IgD-negative memory B cell (primary cell): ENCODE measurements around the gene SOX5. TPM values are rescaled to one million over a fixed set of nuclear protein-coding genes. Genes with fewer than 3 reads are reported as not detected.
A peak's percentile ranks its signal among the peaks of the same experiment; 100 is the strongest.
"Not testable (repeated sequence)": the region's sequence is repeated elsewhere in the genome, so short reads cannot be mapped to it uniquely, and the experiment has no call there.

Experiments used
- H3K27ac Mint-ChIP-seq, 3 donors: one replicate each; pipeline ENCODE4 v1.8.0; 2020 to 2022; ENCODE audit warnings: mild to moderate bottlenecking in 3 of 3, mixed read lengths in 3 of 3, moderate library complexity in 1 of 3
- H3K27me3 Mint-ChIP-seq: one replicate; pipeline ENCODE4 v1.8.0; 2021; ENCODE audit warnings: mixed read lengths
- H3K36me3 Mint-ChIP-seq: one replicate; pipeline ENCODE4 v1.8.0; 2020; ENCODE audit warnings: mild to moderate bottlenecking, mixed read lengths
- H3K4me1 Mint-ChIP-seq, 3 donors: one replicate each; pipeline ENCODE4 v1.8.0; 2020 to 2022; ENCODE audit warnings: mixed read lengths in 3 of 3, mild to moderate bottlenecking in 1 of 3
- H3K4me3 Mint-ChIP-seq, 4 donors: one replicate each; pipeline ENCODE4 v1.8.0; 2020 to 2022; ENCODE audit warnings: mild to moderate bottlenecking in 4 of 4, mixed read lengths in 4 of 4, moderate library complexity in 3 of 4
- H3K9me3 Mint-ChIP-seq, 3 donors: one replicate each; pipeline ENCODE4 v1.8.0; 2020 to 2021; ENCODE audit warnings: mixed read lengths in 3 of 3, mild to moderate bottlenecking in 1 of 3
- polyA plus RNA-seq: library from polyadenylated mRNA; unstranded; fragments of 300-500 nt; fragmentation: Illumina TruSeq; gene quantifications from one replicate; pipeline ENCODE4 v1.2.3, GENCODE V29; 2021

The SOX5 gene
- polyA plus RNA-seq, 1 donor from 2014 or later: 11.0 TPM

DNA sequence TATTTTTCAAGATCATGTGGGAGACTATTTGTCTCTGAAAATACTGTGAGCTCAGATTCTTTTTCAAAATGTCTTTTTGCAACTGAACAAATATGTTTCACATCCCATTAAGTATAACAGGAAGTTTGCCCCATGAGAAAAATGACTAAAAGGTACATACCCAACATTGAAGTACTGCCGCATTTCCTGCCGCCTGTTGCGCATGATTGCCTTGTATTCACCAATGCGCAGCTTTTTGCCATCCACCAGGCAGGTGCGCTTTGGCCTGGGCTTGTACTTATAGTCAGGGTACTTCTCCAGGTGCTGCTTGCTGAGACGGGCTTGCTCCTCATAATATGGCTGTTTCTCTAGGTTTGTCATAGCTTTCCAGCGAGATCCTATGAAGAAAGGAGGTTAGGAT is 413.2 kb downstream of the SOX5 start:
- H3K27ac Mint-ChIP-seq: peak overlapping the region; percentile 4 to 53 (median 15)
- peaks cover 6 to 18% (median 13%) of the 10 kb centered on the region in 3 donors for H3K4me1 Mint-ChIP-seq
- peak overlapping the region in 2 of 4 donors; percentile 19 to 74 for H3K4me3 Mint-ChIP-seq
- no peaks in the 10 kb centered on the region for H3K27me3 Mint-ChIP-seq
- peaks cover 0 to 4% (median 3%) of the 10 kb centered on the region in 3 donors for H3K9me3 Mint-ChIP-seq
- peaks cover 6% of the 10 kb centered on the region for H3K36me3 Mint-ChIP-seq

DNA sequence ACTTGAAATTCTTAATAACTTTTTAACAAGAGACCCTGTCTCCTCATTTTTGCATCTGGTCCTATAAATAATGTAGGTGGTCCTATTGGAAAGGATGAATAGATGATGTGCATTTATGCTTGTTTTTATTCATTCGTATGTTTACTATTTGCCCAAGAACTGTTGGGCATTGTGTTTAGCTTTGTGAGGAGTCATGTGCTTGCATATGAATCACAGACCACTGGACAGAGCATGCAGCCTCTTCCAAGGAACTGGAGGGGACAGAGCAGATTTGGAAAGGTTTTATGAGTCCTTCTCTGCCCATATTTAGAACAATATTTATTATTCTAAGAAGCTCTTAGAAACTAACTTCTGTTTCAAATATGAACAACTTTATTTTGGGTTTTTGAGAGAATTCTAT is 414.0 kb downstream of the SOX5 start:
- Mint-ChIP-seq H3K4me3 (peak overlapping the region in 1 of 4 donors; percentile 74), H3K27ac (no peak overlapping the region), H3K27me3 (no peaks in the 10 kb centered on the region), H3K9me3 (peaks cover 0 to 4% (median 3%) of the 10 kb centered on the region in 3 donors), H3K4me1 (peaks cover 6 to 18% (median 15%) of the 10 kb centered on the region in 3 donors), H3K36me3 (peaks cover 8% of the 10 kb centered on the region)

- H3K9me3 Mint-ChIP-seq: peaks cover 0 to 4% (median 3%) of the 10 kb centered on the region in 3 donors
- no peaks in the 10 kb centered on the region for H3K27me3 Mint-ChIP-seq
- H3K36me3 Mint-ChIP-seq: peaks cover 6% of the 10 kb centered on the region
- H3K4me1 Mint-ChIP-seq: peaks cover 6 to 18% (median 15%) of the 10 kb centered on the region in 3 donors
- H3K4me3 Mint-ChIP-seq: peak overlapping the region in 1 of 4 donors; percentile 70
- H3K27ac Mint-ChIP-seq: no peak overlapping the region
Measured at GRCh38 chr12:23534196-23534595, 415.3 kb downstream of the SOX5 start.

GRCh38 chr12:23533699-23534098 is 415.8 kb downstream of the SOX5 start:
- Mint-ChIP-seq H3K27me3 (no peaks in the 10 kb centered on the region), H3K36me3 (peaks cover 4% of the 10 kb centered on the region), H3K4me3 (no peak overlapping the region), H3K4me1 (peaks cover 6 to 18% (median 15%) of the 10 kb centered on the region in 3 donors), H3K27ac (no peak overlapping the region), H3K9me3 (peaks cover 0 to 4% (median 3%) of the 10 kb centered on the region in 3 donors)

DNA sequence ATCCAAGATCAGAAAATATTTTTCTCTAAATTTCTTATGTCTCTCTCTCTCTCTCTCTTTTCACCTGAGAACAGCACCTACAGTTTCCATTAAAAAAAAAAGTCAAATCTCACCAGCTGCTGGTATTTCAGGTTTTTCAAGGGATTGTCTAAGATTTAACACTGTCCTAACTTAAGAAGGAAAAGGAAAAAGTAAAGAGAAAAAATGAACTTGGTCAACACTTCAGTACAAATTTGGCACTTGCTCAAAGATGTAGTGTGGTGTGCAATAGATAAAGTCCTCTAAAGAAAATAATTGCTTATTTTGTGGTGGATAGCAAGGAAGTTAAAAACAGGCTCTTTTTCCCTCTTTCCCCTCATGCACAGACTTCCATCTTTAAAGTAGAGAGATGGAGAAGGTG is 416.2 kb downstream of the SOX5 start:
- Mint-ChIP-seq H3K27me3 (no peaks in the 10 kb centered on the region), H3K4me3 (no peak overlapping the region), H3K9me3 (peaks cover 0 to 3% (median under 1%) of the 10 kb centered on the region in 3 donors), H3K27ac (no peak overlapping the region), H3K4me1 (peaks cover 6 to 18% (median 15%) of the 10 kb centered on the region in 3 donors), H3K36me3 (peaks cover 4% of the 10 kb centered on the region)

DNA sequence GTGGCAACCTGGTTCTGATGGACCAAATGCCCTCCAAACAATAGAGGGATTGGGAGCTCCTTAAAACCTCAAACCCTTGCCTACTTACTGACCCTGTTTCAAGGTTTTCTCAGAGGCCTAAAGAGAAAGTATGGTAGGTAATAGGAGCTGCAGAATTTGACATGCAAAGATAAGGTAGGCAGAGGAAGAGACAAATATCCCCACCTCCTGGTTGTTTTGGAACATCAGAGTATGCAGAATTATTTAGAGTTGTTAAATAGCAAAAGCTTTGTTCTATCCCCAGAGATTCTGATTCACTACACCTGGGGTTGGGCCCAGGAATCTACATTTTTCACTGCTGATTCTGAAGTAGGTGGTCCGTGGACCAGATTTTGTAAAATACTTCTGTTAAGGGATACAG is 421.2 kb downstream of the SOX5 start:
- Mint-ChIP-seq H3K9me3 (peaks cover 0 to 3% (median 3%) of the 10 kb centered on the region in 3 donors), H3K4me1 (peaks cover 0 to 4% (median 2%) of the 10 kb centered on the region in 3 donors), H3K27ac (no peak overlapping the region), H3K4me3 (no peak overlapping the region), H3K27me3 (no peaks in the 10 kb centered on the region), H3K36me3 (peaks cover 1% of the 10 kb centered on the region)

DNA sequence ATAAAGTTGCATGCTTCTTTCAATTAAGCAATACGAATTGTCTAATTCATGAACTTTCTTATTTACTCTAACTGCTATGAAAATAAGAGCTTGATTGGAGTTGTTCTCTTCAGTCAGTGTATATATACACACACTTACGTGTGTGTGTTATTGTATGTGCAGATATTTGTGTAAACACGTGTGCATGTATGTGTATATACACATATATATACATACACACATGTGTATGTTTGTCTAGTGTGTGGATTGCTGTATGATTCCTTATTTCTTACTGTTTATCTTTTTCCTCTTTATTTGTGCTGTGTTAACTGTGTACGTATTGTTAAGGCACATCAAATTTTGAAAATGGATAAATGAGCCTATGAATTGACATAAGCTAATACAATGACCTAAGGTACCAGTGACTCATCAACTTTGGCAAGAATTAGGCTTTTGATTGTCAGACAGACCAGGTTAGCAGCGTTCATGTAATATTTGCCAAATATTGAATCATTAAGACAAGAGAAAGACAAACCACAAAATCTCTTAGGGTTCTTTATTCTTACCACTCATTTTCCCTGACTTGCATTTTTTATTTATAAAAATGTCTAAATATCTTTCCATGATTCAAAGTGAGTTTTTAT is 423.9 kb downstream of the SOX5 start:
- Mint-ChIP-seq H3K9me3 (peaks cover 0 to 3% (median 3%) of the 10 kb centered on the region in 3 donors), H3K27ac (no peak overlapping the region), H3K4me1 (peaks cover 0 to 12% (median 3%) of the 10 kb centered on the region in 3 donors), H3K27me3 (no peaks in the 10 kb centered on the region), H3K36me3 (peaks cover under 1% of the 10 kb centered on the region), H3K4me3 (peak overlapping the region in 1 of 4 donors; percentile 53)

DNA sequence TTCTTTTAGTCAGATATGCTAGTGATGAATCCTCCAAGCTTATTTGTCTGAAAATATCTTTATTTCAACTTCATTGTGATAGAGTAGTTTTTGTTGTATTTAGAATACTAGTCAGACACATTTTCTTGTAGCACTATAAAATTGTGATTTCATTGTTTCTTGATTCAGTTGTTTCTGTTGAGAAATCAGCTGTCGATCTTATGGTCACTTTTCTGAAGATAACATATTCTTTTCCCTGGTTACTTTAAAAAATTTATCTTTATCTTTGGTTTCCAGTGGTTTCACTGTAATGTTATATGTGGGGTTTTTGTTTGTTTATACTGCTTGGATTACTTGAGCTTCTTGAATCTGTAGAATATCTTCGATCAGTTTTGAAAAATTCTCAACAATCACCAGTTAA is 426.1 kb downstream of the SOX5 start:
- Mint-ChIP-seq H3K27me3 (no peaks in the 10 kb centered on the region), H3K4me1 (peaks cover 0 to 12% (median 3%) of the 10 kb centered on the region in 3 donors), H3K36me3 (no peaks in the 10 kb centered on the region), H3K4me3 (no peak overlapping the region), H3K27ac (no peak overlapping the region), H3K9me3 (peaks cover 1 to 7% (median 3%) of the 10 kb centered on the region in 3 donors)

- not testable (repeated sequence) for H3K36me3 Mint-ChIP-seq, H3K27ac Mint-ChIP-seq, H3K27me3 Mint-ChIP-seq, H3K4me3 Mint-ChIP-seq, H3K9me3 Mint-ChIP-seq
- peaks cover 0 to 13% (median 3%) of the 10 kb centered on the region in 3 donors for H3K4me1 Mint-ChIP-seq
Measured at GRCh38 chr12:23519444-23519843, 430.0 kb downstream of the SOX5 start.

GRCh38 chr12:23515785-23516184 is 433.7 kb downstream of the SOX5 start:
- H3K27me3 Mint-ChIP-seq, H3K9me3 Mint-ChIP-seq, H3K27ac Mint-ChIP-seq, H3K36me3 Mint-ChIP-seq, H3K4me3 Mint-ChIP-seq, H3K4me1 Mint-ChIP-seq: not testable (repeated sequence)

- Mint-ChIP-seq H3K9me3 (peaks cover 0 to 6% (median 0%) of the 10 kb centered on the region in 3 donors), H3K4me3 (no peak overlapping the region), H3K4me1 (no peaks in the 10 kb centered on the region), H3K27me3 (no peaks in the 10 kb centered on the region), H3K27ac (no peak overlapping the region), H3K36me3 (no peaks in the 10 kb centered on the region)
Measured at GRCh38 chr12:23510484-23510883, 439.0 kb downstream of the SOX5 start.

DNA sequence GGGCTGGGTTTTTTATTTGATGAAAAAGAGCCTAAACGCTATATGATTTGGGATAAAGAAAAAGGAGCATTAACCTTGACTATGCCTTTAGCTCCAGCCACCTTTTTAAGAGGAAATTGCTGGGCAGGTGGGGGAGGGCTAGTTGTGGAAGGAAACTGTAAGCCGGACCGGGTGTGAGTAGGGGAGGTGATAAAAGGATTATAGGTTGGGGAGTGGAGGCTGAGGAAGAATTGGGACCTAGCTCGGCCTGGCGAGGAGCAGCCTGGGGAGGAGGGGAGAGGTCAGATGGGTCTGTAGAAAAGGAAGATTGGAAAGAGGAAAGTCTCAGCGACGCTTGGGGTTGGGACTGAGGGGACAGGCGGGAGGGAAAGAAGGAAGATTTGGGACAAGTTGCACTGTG is 439.6 kb downstream of the SOX5 start:
- not testable (repeated sequence) for H3K4me1 Mint-ChIP-seq, H3K4me3 Mint-ChIP-seq, H3K36me3 Mint-ChIP-seq, H3K9me3 Mint-ChIP-seq, H3K27me3 Mint-ChIP-seq
- peak overlapping the region in 1 of 3 donors; percentile 3 for H3K27ac Mint-ChIP-seq

GRCh38 chr12:23507785-23508184 is 441.7 kb downstream of the SOX5 start:
- H3K9me3 Mint-ChIP-seq: not testable (repeated sequence)

DNA sequence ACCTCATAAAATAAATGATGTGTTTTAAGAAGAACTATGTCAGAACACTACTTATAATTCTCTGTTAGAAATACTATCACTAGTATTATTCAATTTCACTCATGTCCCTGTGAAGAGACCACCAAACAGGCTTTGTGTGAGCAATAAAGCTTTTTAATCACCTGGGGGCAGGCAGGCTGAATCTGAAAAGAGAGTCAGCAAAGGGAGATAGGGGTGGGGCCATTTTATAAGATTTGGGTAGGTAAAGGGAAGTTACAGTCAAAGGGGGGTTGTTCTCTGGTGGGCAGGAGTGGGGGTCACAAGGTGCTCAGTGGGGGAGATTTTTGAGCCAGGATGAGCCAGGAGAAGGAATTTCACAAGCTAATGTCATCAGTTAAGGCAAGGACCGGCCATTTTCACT is 443.7 kb downstream of the SOX5 start:
- not testable (repeated sequence) for H3K27ac Mint-ChIP-seq, H3K4me1 Mint-ChIP-seq, H3K36me3 Mint-ChIP-seq, H3K27me3 Mint-ChIP-seq, H3K9me3 Mint-ChIP-seq, H3K4me3 Mint-ChIP-seq

More at GRCh38 chr12:23507785-23508184, 441.7 kb downstream of the SOX5 start:
- H3K4me3 Mint-ChIP-seq, H3K4me1 Mint-ChIP-seq, H3K27ac Mint-ChIP-seq, H3K27me3 Mint-ChIP-seq, H3K36me3 Mint-ChIP-seq: not testable (repeated sequence)

GRCh38 chr12:23504641-23505399 is 444.6 kb downstream of the SOX5 start:
- peaks cover 1% of the 10 kb centered on the region for H3K27me3 Mint-ChIP-seq
- no peaks in the 10 kb centered on the region for H3K36me3 Mint-ChIP-seq
- H3K4me3 Mint-ChIP-seq: no peak overlapping the region

DNA sequence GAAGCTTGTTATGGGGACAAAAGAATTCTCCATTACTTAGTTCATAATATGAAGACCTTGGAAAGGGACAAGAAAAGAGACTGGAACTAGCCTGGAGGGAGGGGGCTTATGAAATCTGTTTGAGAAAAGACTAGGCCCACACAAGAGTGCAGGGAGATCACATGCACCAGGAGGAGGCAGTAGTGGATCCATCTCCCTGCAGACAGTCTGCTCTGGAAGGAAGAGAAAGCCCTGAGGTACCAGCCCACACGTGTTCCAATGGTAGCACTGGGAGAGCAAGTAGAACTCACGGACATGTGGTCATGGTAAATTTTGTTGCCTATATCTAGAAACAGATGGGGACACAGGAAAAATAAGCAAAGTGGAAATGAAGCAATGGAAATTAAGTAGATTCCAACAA is 445.4 kb downstream of the SOX5 start:
- H3K9me3 Mint-ChIP-seq: peaks cover 0 to 3% (median 2%) of the 10 kb centered on the region in 3 donors
- no peak overlapping the region for H3K4me3 Mint-ChIP-seq
- no peaks in the 10 kb centered on the region for H3K4me1 Mint-ChIP-seq
- peaks cover 1% of the 10 kb centered on the region for H3K27me3 Mint-ChIP-seq
- no peaks in the 10 kb centered on the region for H3K36me3 Mint-ChIP-seq
- H3K27ac Mint-ChIP-seq: no peak overlapping the region

More at GRCh38 chr12:23504641-23505399, 444.6 kb downstream of the SOX5 start:
- no peaks in the 10 kb centered on the region for H3K4me1 Mint-ChIP-seq
- H3K27ac Mint-ChIP-seq: no peak overlapping the region
- peaks cover 0 to 3% (median 2%) of the 10 kb centered on the region in 3 donors for H3K9me3 Mint-ChIP-seq
